ENCODE measurements around the gene CHPF2. TPM values are rescaled to one million over a fixed set of nuclear protein-coding genes. Genes with fewer than 3 reads are reported as not detected.

The CHPF2 gene, protein sequence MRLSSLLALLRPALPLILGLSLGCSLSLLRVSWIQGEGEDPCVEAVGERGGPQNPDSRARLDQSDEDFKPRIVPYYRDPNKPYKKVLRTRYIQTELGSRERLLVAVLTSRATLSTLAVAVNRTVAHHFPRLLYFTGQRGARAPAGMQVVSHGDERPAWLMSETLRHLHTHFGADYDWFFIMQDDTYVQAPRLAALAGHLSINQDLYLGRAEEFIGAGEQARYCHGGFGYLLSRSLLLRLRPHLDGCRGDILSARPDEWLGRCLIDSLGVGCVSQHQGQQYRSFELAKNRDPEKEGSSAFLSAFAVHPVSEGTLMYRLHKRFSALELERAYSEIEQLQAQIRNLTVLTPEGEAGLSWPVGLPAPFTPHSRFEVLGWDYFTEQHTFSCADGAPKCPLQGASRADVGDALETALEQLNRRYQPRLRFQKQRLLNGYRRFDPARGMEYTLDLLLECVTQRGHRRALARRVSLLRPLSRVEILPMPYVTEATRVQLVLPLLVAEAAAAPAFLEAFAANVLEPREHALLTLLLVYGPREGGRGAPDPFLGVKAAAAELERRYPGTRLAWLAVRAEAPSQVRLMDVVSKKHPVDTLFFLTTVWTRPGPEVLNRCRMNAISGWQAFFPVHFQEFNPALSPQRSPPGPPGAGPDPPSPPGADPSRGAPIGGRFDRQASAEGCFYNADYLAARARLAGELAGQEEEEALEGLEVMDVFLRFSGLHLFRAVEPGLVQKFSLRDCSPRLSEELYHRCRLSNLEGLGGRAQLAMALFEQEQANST
- total RNA-seq = 57.7 and 71.3 TPM in 2 replicates

DNA sequence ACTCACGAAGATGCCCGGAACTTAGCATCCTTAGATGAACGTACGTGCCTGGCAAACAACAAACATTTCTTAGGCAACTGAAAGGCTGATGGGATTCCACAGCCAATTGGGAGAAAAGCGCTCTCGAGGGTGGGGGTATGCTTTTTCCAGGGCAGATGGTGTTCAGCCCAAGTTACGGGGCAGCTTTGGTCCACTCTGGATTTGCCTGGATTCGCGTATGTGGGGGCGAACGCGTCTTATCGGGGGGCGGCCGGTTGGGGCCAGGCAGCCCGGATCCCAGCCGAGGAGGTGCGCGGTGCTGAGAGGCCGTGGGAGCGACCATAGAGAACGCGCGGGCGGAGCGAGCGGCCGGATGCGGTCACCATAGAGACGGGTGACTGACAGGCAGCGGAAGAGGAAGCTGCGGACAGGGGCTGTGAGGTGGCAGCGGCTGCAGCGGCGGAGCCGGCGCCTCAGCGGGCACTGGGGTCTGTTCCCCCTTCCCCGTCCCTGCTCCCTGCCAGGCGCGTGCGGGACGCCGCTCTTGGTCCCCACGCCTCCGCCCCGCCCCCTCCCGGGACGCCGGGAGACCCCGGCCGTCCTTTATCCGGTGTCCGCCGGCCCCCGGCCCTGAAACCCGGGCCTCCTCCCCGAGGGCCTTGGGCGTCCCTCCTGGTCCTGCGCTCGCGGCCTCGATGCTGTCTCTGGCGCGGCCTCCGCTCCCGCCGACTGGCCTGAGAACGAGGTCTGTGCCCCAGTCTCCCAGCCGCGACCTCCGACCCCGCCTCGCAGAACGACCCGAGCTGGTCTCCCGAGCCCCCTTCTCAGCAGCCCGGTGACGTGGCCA lies at the start of gene CHPF2:
Gene CHPF2, plus strand, starts transcription at position 393 of the 826 bp plus-strand sequence. CDS start 1,529 bp downstream, outside the sequence.
- DNase-seq (ENCODE audit: low read depth, low spot score) = peak; percentile 57

DNA sequence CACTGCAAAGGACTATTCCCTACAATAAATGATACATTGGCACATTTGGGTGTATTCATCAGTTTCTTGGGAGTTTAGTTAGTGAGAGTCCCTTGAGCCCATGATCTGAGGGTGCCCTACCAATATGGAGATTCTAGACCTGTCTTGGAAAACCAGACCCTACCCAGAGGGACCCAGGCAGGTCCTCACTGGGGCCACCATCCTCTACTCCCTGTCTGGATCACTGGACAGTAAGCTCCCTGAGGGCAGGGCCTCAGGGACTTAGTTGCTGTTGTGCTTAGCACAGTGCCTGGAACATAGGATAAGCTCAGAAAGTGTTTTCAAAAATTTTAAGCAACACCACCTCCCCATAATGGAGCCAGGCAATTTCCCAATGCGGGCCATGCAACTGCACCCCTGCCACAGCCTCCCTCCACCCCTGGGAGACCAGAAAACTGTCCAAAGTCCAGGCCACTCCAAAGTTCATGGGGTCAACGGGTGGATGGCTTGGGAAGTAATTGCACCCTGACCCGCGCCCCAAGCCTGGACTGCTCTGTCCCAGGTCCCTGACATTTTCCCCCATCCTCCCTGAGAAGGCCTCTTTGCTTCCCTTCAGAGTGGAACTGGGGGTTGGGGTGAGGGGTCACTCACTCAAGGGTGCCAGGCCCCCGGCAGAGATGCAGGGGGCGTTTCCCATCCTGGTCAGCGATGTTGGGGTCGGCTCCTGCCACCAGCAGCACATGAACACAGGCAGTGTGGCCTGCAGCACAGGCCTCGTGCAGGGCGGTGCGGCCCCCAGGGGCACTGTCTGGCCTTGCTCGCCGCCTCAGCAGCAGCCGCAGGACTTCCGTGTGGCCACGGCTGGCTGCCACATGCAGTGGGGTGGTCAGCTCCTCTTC lies 46.3 kb upstream of the CHPF2 start:
- DNase-seq (ENCODE audit: low read depth, low spot score) = no peak

DNA sequence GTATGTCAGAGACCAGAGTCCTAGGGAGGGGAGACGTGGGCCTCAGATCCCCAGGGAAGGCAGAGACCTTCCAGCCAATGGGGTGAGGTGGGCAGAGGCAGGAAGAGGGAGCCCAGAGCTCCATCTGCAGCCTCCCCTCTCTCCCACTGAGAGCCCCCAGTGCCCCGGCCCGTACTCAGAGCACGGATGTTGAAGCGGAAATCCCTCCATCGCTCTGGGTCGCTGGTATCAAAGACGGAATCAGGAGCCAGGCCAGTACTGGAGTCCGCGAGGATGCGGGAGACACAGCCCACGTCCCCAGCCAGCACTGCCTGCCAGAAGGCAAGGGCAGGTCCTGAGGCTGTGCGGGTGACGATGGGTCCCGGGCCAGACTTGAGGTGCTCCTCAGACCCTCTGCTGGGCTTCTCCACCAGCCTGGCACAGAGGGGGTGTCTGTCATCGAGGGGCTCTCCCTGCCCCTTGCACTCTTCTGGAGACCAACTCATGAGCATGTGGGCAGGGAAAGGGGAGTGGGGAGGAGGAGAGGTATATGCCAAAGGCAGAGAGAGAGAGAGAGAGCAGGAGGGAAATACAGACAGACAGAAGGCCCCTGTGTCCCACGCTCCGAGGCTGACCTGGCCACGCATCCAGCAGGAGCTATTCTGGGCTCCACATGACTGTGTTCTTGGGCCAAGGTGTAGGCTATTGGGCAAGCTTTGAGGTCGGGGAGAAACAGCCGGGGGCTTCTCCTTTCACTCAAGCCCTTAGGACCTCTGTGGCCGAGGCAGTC lies 45.5 kb upstream of the CHPF2 start, which contains the start of gene ASB10:
Gene ASB10, minus strand, starts transcription at position 611 of the 769 bp plus-strand sequence. Its CDS starts 120 bp downstream, at position 491.
- DNase-seq (ENCODE audit: low read depth, low spot score) = no peak

DNA sequence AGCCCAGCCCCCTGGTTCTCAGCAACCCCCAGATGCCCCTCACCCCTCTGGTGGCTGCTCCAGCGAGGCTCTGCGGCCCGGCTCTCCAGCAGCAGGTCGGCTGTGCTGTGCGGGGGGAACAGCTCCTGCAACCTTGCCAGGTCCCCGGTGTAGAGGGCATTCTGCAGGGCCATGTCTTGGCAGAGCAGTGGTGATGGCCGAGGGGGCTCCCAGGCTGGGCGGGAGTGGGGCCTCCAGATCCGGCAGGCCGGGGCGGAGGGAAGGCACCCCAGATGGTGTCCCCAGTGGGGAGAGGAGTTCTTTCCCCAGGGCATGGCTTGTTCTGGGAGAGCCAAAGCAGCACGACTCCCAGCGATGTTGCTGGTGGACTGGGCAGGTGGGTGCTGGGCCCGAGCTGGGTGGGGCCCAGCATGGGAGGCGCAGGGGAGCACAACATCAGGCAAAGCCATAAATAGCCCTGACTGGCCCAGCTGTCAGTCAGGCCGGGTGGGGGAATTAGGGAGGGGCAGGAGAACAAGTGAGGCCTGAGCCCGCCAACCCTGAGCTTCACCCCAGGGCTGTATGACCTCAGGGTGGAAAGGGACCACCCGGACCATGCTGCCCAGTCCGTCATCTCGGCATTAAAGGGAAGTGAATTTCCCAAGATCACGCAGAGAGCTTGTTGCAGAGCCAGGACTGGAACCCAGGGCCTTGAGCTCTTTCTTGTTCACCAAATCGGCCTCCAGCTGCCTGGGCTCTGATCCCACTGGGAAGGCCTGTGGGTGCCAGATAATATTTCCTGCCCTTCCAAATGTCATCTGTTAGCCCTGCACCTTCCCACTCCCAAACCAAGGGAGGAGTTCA lies 44.7 kb upstream of the CHPF2 start:
- DNase-seq (ENCODE audit: low read depth, low spot score) = no peak

DNA sequence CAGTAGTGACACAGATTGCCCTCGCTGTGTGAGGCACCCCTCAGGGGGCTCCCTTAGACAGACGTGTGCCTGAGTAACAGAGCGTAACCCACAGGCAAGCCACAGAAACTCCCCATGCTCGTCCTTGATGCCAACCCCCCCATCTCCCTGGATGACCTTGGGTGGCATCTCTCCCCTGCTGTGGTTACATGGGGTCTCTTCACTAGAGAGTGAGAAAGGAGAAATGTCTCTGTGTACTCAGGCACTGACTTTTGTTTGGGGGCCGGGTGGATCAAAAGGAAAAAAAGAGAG lies 44.1 kb upstream of the CHPF2 start:
- DNase-seq (ENCODE audit: low read depth, low spot score) = no peak

DNA sequence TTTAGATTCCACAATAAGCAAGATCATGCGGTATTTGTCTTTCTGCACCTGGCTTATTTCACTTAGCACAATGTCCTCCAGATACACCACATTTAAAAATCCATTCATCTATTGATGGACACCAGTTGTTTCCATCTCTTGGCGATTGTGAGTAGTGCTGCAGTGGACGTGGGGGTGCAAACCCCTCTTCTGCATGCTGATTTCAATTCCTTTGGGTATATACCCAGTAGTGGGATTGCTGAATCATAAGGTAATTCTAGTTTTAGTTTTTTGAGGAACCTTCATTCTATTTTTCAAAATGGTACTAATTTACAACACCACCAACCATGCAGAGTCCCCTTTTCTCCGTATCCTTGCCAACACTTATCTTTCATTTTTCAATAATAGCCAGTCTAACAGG lies 43.2 kb upstream of the CHPF2 start:
- DNase-seq (ENCODE audit: low read depth, low spot score) = no peak

DNA sequence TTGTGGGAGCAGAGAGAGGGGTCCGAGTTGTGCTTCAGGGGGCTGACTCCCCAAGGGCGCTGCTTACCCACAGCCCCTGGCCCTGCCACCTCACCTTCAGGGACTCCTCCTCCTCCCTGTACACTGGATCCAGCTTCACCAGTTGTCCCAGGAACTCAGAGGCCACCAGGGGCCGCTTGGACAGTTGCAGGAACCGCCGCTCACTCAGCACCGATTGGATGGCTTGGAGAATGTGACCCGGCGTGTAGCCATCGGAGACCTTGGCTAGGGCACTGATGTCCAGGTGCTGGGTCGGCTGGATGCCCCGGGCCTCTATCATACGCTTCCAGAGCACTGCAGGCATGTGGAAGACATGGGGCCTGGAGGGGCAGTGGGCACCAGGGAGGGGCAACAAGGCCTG lies 40.7 kb upstream of the CHPF2 start:
- no peak for DNase-seq (ENCODE audit: low read depth, low spot score)

DNA sequence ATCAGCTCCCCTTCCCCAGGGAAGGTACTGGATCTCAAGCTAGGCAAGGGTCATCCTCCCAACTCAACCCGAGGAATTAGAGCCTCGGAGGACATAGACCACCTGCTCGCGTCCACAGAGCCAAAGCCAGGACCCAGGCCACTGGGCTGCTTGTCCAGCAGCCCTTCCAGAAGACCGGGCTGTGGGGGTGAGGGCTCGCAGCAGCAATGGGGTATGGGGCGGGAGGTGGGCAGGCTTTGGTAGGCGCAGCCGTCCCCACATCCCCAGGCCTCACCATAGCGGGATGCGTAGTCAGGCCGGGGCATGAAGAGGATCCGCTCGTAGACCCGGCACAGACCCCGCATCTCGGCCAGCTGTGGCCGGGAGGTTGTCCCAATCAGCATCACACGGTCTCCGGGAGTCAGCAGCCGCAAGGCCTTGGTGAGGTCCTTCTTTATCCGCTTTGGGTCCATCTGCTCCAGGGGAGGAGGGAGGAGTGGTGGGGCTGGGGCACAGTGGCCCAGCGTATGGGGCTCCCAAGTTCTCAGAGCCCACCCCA lies 40.2 kb upstream of the CHPF2 start:
- no peak for DNase-seq (ENCODE audit: low read depth, low spot score)

DNA sequence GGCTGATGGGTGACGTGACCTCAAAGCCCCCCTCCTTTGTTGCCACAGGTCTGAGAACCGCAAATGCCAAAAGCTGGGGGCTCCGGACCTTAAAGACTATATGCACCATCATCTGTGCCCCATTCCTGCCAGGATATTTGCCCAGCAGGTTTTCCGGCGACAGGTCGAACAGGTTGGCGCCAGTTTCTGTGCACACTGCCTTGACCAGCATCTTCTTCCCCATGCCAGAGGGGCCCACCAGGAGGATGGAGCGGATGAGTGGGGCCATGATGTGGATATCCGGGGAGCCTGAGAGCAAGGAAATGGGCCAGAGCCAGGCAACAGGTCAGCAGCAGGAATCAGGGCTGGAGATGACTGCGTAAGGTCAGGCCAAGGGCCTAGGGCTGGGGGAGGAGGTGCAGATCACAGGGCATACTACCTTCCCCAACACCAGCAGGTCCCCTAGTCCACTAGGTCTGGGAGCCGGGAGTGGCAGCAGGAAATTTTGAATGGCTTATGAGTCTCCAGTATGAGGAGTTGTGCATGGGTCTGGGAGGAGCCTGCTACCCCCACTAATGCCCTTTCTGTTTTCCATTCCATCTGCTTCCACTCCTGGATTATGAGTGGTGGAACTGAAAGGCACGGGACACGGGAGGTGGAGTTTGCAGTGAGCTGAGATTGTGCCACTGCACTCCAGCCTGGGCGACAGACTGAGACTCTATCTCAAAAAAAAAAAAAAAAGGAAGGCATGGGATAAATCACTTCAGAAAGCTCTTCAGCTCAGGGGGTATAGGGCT lies 38.9 kb upstream of the CHPF2 start:
- DNase-seq (ENCODE audit: low read depth, low spot score) = no peak

DNA sequence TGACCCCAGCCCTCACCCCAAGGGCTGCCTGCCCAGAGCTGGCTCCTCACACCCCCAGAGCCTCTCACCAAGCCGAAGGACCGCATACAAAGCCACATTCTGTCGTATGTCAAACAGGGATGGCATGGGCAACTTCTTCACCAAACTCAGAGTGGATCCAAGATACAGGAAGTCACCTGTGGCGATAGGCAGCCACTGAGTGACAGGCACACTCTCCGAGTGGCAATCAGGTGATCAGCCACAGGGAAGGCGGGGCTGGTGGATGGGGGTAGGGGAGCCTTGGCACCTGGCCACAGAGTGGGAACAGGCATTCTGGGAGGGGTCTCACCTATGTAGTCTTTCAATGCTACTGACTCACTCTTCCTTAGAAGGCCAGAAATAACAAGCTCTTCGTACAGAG lies 38.1 kb upstream of the CHPF2 start:
- no peak for DNase-seq (ENCODE audit: low read depth, low spot score)

DNA sequence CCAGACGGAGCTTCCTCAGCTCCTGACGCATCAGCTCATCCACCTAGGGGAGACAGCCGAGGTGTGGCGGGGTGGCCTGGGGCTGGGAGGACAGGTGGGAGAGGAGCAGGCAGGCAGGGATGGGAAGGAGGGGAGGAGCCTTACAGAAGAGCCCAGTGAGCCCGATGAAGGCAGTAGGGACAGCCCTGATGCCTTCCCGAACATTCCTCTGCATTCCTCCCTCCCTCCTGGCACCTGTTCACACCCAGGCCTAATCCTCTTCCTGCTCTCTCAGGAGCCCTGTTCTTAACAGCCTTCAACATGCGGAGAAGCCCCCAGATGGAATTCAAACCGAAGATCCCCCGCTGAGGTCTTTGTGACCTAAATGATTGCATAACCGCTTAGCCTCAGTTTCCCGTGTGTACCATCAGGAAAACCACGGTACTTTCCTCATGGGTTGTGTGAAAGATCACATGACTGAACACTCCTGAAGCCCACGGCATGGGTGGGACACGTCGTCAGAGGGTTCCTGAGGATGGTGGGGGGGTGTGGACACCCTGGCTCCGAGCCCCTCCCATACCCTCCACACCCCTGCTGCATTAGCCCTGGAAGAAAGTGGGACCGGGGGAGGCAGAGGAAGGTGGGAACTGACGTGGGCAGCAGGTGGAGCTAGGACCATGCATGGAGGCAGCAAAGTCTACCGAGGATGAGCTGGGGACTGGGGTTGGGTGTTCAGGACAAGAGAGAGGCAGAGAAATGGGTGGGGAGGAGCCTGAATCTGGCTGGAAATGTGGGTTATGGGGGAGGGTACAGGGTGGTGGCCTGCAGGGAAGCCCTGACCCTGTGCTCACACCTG lies 36.5 kb upstream of the CHPF2 start:
- no peak for DNase-seq (ENCODE audit: low read depth, low spot score)

DNA sequence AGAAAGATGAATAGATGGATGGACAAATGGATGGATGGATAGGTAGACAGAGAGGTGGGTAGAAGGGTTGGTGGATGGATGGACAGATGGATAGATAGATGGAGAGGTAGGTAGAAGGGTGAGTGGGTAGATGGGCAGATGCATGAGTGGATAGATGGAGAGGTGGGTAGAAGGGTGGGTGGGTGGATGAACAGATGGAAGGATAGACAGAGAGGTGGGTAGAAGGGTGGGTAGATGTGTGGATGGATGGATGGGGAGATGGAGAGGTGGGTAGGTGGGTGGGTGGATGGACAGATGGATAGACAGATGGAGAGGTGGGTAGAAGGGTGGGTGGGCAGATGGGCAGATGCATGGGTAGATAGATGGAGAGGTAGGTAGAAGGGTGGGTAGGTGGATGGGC lies 34.4 kb upstream of the CHPF2 start:
- no peak for DNase-seq (ENCODE audit: low read depth, low spot score)

DNA sequence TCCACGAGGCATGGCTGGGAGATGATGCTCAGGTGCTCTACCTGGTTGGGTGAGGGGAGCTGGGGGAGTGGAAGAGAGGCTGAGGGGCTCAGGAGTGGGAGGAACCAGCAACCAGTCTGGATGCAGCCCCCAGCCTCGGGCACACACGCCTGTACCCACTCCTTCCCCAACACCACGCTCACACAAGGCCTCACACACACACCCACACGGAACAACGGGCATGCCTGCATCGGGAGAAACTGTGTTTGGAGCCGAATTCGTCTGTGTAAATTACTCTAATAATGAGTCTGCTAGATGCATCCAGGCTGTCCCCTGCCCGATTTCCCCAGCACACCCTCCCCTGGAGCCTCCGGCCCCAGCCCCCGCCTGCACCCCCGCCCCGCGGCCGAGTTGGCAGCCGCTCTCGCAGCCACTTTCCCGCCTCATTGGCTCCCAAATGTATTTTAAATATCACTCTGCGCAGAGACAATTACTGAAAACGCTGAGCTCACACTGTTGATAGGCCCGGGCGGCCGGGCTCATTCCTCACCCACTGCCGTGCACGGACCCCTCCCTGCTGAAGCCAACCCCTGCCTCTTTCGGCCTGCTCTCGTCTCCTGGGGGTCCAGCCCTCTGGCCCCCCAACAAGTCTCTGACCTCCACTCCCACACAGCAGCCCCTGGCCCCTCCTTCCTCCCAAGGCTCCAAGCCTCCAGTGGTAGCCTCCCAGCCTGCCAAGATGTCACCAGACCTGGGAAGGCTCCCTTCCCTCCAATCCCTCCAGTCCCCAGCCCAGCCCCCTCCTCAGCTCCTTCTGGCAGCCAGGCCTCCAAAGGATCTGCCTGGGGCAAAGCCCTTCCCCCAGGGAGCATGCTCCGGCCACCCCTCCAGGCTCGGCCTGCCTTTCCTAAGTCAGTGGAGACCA lies 33.1 kb upstream of the CHPF2 start:
- DNase-seq (ENCODE audit: low read depth, low spot score) = no peak

DNA sequence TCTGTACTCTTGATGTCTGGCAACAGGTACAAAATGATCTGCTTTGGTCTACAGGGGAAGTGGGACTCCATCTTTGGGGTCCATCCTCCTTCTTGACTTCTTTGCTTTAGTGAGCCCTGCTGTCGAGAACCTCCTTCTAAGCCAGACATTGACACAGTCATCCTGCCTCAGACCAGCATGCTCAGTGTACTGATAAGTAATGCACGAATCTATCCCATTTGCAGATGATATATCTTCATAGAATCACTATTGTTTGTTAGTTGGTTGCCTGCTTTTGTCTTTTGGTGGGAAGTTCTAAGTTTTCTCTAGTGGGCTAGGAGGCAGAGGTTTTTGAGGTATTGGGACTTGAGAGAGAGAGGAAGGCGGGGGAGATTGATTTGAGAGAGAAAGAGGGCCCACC lies 30.9 kb upstream of the CHPF2 start:
- DNase-seq (ENCODE audit: low read depth, low spot score) = no peak

DNA sequence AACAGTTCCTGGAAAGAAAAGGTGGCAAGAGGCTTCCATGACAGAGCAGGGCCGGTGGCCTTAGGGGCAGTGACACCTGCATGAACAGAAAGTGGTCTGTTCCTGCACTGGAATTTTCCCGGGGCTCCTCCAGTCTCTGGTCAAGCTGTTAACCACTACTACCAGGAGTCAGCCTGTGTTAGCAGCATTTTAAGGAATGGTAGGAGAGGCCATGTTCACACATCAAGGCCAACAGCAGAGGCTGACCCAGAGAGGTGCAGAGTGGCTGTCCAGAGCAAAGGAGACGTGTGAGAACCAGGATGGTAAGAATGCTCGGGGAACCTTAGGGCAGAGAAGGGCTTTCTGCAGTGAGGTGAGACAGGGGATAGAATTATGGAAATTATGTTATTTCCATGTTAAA lies 30.5 kb upstream of the CHPF2 start:
- no peak for DNase-seq (ENCODE audit: low read depth, low spot score)

DNA sequence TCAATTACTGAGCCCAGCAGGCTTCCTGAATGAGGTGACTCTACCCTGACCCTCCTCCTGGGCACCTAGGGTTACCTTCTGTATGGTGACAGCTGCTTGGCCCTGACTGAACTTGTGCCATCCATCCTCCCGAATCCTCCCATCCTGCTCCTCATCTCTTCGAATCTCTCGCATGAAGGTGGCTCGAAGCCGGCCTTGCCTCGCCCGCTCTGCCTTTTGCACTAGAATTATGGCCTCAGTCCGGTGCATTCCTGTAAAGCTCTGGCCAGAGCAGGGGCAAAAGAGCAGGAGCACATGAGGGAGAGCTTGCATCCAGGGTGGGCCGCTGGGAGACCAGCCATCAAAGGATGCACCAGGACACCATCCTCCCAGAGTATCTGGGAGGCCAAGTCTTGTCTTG lies 29.4 kb upstream of the CHPF2 start:
- DNase-seq (ENCODE audit: low read depth, low spot score) = no peak
